Effector memory CD8-positive, alpha-beta T cell (primary cell): Measurements from ENCODE around the gene C1orf50.
A peak's percentile ranks its signal among the peaks of the same experiment; 100 is the strongest.
"Not testable (repeated sequence)": the region's sequence is repeated elsewhere in the genome, so short reads cannot be mapped to it uniquely, and the experiment has no call there.

ENCODE experiments used
- ATAC-seq: fragments of 150-1000 bp; cut with Tn5 transposase; replicated peaks from 2 replicates; pipeline ENCODE4 v1.10.0; 2021; ENCODE audit warnings: mild to moderate bottlenecking, moderate library complexity
- DNase-seq, 3 experiments: peaks; one replicate each; pipeline ENCODE4 v3.0.0; 2021
- H3K27ac Mint-ChIP-seq, 2 donors: one replicate each; pipeline ENCODE4 v1.8.0; 2022; ENCODE audit warnings: mild to moderate bottlenecking in 2 of 2, mixed read lengths in 2 of 2, moderate library complexity in 2 of 2
- H3K27me3 Mint-ChIP-seq, 2 donors: one replicate each; pipeline ENCODE4 v1.8.0; 2022; ENCODE audit warnings: mixed read lengths in 2 of 2
- H3K36me3 Mint-ChIP-seq: one replicate; pipeline ENCODE4 v1.8.0; 2022; ENCODE audit warnings: mild to moderate bottlenecking, moderate library complexity, mixed read lengths; ENCODE audit not compliant: insufficient read depth
- H3K4me1 Mint-ChIP-seq, 2 donors: one replicate each; pipeline ENCODE4 v1.8.0; 2022; ENCODE audit warnings: low read depth in 2 of 2, mixed read lengths in 2 of 2
- H3K4me3 Mint-ChIP-seq, 2 donors: one replicate each; pipeline ENCODE4 v1.8.0; 2022; ENCODE audit warnings: mild to moderate bottlenecking in 2 of 2, mixed read lengths in 2 of 2, moderate library complexity in 2 of 2
- H3K9me3 Mint-ChIP-seq, 2 donors: one replicate each; pipeline ENCODE4 v1.8.0; 2022; ENCODE audit warnings: mixed read lengths in 2 of 2

The C1orf50 gene

DNA sequence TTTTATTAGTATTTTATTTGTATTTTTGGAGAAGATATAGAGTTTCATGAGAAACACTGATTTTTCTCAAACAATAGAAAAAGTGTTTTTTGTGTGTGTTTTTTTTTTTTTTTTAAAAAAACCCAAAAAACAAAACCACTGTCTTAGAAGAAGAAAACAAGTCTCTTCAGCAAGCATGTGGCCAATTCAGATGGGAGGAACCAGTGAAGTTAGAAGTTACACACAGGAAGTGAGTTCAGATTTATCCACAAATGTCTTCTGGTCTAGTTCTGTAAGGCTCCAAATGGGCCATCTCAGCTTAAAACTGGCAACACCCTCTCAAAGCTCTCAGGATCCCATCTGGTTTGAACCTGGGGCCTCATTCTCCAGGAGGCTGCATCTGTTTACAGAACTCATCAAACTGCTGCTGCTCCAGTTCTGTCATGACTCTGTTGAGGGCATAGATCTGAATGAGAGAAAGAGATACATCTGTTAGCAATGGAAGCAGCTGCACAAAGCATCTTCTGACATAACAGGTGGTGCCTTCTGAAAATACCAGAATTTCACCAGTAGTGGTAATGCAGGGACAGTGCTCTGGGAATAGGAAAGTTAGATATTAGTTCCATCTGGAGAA, 40.1 kb downstream of the C1orf50 start:
- no peak for ATAC-seq
- H3K9me3 Mint-ChIP-seq: no peaks in the 10 kb centered on the region
- H3K4me3 Mint-ChIP-seq: no peak overlapping the region
- peaks cover 0 to under 1% of the 10 kb centered on the region in 2 donors for H3K27me3 Mint-ChIP-seq
- H3K27ac Mint-ChIP-seq: peak overlapping the region in 1 of 2 donors; percentile 10
- peaks cover 0 to 4% of the 10 kb centered on the region in 2 donors for H3K4me1 Mint-ChIP-seq
- DNase-seq: no peak
- H3K36me3 Mint-ChIP-seq: peaks cover 9% of the 10 kb centered on the region

GRCh38 chr1:42814815-42815214, 47.8 kb downstream of the C1orf50 start:
- not testable (repeated sequence) for H3K27ac Mint-ChIP-seq, H3K9me3 Mint-ChIP-seq, H3K27me3 Mint-ChIP-seq, H3K36me3 Mint-ChIP-seq, DNase-seq, ATAC-seq, H3K4me3 Mint-ChIP-seq
- peaks cover 12 to 28% of the 10 kb centered on the region in 2 donors for H3K4me1 Mint-ChIP-seq

GRCh38 chr1:42815941-42816584, 49.0 kb downstream of the C1orf50 start:
- H3K27me3 Mint-ChIP-seq: no peaks in the 10 kb centered on the region
- ATAC-seq: no peak
- no peak for DNase-seq

DNA sequence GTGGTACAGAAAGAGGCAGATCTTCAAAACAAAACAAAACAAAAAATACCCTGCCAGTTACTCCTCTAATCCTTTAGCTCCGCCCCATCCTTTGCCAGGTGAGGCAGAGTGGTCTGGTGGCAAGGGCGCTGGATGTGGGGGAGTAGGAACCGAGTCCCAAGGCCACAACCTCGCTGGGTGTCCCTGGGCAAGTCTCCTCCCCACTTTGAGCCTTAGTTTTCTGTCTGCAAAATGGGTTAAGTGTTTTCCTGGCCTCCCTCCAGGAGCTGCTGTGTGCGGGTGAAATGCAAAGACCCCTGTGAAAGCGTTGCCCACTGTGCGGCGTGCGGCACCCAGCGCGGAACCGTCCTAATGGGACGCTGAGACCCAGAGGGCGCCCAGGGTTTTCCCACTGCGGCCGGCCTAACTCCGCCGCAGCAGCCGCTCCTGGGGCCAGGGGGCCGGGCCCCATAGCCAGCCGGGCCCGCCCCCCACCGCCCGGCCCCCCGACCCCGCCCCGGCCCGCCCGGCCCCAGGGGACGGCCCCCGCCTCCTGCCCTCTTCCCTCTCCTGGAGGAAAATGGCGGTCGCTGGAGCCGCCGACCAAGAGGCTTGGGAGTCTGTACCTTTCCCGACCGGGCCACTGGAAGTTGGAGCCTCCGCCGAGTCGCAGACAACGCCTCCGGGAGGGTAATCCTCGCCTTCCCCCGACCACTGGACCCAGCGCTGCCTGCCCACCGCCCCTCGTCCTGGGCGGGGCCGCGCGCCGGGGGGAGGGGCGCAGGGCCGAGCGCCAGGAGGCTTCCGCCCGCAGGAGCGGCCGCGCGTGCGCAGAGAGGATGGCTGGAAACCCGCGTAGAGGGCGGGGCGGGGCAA, 49.8 kb downstream of the C1orf50 start, which contains the start of the genes ERMAP and SVBP:
Gene ERMAP (plus strand): TSS at position 538 of the 855 bp plus-strand sequence. CDS start 13,327 bp downstream, outside the sequence.
Gene SVBP (minus strand): TSS at position 813 of the 855 bp plus-strand sequence. CDS start 853 bp downstream, outside the sequence.
- Mint-ChIP-seq H3K4me3 (peak within 1 kb of the TSS; percentile 76 to 87), H3K27me3 (no peaks in the 10 kb centered on the region), H3K36me3 (no peaks in the 10 kb centered on the region), H3K27ac (peak within 1 kb of the TSS; percentile 74 to 89), H3K9me3 (no peaks in the 10 kb centered on the region), H3K4me1 (peaks cover 12 to 24% of the 10 kb centered on the region in 2 donors)
- ATAC-seq: peak; percentile 84
- DNase-seq: peak; percentile 87 to 91 (median 88)

More at GRCh38 chr1:42815941-42816584, 49.0 kb downstream of the C1orf50 start:
- H3K4me1 Mint-ChIP-seq: peaks cover 12 to 28% of the 10 kb centered on the region in 2 donors
- H3K9me3 Mint-ChIP-seq: no peaks in the 10 kb centered on the region
- H3K27ac Mint-ChIP-seq: peak overlapping the region; percentile 74 to 89
- H3K4me3 Mint-ChIP-seq: peak overlapping the region; percentile 76 to 87
- H3K36me3 Mint-ChIP-seq: no peaks in the 10 kb centered on the region

DNA sequence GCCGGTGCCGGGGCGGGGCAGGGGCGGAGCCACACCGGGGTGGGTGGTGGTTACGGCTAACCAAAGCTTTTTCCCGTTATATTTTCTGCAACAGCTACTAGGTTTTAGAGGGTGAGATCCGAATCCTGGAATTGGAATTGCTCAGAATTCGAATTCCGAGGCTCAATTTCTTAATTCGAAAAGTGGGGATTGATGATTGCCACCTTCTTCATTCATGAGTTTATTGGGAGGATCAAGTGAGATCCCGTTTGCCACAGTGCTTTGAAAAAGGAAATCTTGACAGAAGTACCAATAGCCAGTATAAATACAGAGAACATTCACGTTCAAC, 50.4 kb downstream of the C1orf50 start:
- peaks cover 12 to 24% of the 10 kb centered on the region in 2 donors for H3K4me1 Mint-ChIP-seq
- H3K27me3 Mint-ChIP-seq: no peaks in the 10 kb centered on the region
- no peaks in the 10 kb centered on the region for H3K36me3 Mint-ChIP-seq
- peak overlapping the region; percentile 76 to 87 for H3K4me3 Mint-ChIP-seq
- ATAC-seq: no peak
- peak overlapping the region; percentile 74 to 89 for H3K27ac Mint-ChIP-seq
- DNase-seq: no peak
- no peaks in the 10 kb centered on the region for H3K9me3 Mint-ChIP-seq

DNA sequence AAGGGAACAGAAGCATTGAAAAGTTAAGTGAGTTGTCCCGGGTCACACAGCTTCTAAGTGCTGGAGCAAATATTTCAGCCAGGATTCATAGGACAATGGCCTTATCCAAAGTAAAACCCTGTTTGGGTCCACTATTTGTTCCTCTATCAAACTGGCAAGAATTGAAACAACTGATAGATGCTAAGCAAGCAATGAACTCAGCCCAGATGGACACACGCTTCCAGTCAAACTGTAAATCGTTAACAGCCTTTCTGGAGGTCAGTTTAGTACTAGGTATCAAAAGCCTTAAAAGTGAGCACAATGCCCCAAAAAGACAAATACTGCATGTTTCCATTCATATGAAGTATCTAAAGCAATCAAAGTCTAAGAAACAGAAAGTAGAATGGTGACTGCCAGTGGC, 50.9 kb downstream of the C1orf50 start:
- Mint-ChIP-seq H3K27me3 (no peaks in the 10 kb centered on the region), H3K4me1 (peaks cover 12 to 24% of the 10 kb centered on the region in 2 donors), H3K27ac (no peak overlapping the region), H3K4me3 (peak overlapping the region in 1 of 2 donors; percentile 76), H3K9me3 (no peaks in the 10 kb centered on the region), H3K36me3 (no peaks in the 10 kb centered on the region)
- DNase-seq: no peak
- ATAC-seq: no peak

GRCh38 chr1:42820813-42821212, 53.8 kb downstream of the C1orf50 start:
- H3K9me3 Mint-ChIP-seq: no peaks in the 10 kb centered on the region
- no peaks in the 10 kb centered on the region for H3K27me3 Mint-ChIP-seq
- no peaks in the 10 kb centered on the region for H3K36me3 Mint-ChIP-seq
- peaks cover 12 to 24% of the 10 kb centered on the region in 2 donors for H3K4me1 Mint-ChIP-seq
- no peak overlapping the region for H3K4me3 Mint-ChIP-seq
- DNase-seq: no peak
- ATAC-seq: no peak
- no peak overlapping the region for H3K27ac Mint-ChIP-seq

DNA sequence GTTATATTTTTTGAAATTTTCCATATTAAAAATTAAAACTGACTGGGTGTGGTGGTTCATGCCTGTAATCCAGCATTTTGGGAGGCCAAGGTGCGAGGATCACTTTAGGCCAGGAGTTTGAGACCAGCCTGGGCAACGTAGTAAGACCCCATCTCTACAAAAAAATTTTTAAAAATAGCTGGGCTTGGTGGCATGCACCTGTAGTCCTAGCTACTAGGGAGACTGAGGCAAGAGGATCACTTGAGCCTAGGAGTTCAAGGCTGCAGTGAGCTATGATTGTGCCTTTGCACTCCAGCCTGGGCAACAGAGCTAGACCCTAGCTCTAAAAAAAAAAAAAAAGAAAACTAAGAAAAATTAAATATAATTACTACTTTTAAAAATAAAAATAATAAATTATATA, 54.6 kb downstream of the C1orf50 start:
- no peak overlapping the region for H3K27ac Mint-ChIP-seq
- ATAC-seq (no peak), DNase-seq (no peak)
- no peak overlapping the region for H3K4me3 Mint-ChIP-seq
- no peaks in the 10 kb centered on the region for H3K9me3 Mint-ChIP-seq
- H3K36me3 Mint-ChIP-seq: no peaks in the 10 kb centered on the region
- no peaks in the 10 kb centered on the region for H3K27me3 Mint-ChIP-seq
- peaks cover 4 to 15% of the 10 kb centered on the region in 2 donors for H3K4me1 Mint-ChIP-seq

DNA sequence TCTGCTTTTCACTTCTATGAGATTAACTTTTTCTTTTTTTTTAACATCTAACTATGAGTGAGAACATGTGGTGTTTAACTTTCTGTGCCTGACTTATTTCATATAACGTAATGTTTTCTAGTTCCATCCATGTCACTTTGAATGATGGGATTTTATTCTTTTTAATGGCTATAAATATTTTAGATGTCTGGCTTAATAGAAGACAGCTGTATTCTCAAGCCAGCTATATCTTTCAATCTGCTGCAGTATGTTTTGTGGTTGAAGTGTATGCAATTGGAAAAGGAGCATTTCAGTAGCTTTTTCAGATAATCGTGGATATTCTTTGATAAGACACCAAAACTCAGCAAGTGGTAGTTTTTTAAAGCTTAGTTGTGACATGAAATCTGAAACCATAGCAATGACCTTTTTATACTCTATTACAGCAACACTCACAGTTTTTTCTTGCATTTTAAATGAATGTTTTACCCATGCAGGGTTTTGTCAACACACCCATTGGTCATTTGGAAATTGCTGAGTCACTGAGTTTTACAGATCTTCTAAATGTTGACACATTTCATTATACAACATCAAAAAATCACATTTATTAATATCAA, 55.8 kb downstream of the C1orf50 start:
- no peaks in the 10 kb centered on the region for H3K9me3 Mint-ChIP-seq
- DNase-seq: no peak
- H3K27ac Mint-ChIP-seq: no peak overlapping the region

DNA sequence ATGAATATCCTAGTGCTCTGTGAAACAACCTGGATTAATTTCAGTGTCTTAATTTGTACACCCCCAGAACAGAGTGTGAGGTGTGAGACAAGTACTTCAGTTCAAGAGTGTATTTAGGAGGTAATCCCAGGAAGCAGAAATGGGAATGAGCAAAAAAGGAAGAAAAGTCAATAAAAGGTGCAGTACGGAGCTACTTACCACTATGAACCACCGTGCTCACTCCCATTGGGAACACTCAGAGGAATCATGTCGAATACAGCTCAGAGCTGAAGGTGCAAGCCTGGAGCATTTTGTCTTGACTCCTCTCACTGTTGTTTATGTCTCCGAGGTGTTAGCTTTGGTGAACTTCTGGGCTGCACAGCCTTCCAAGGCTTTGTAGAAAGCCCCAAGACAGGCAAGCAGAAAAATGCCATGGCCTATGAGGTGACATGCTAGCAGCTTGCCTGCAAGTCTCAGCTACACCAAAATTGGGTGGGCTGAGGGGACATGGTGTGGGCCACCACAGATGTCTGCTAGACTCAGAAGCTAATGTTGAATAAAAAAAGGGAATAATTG, 57.5 kb downstream of the C1orf50 start:
- H3K27ac Mint-ChIP-seq: no peak overlapping the region
- H3K27me3 Mint-ChIP-seq: no peaks in the 10 kb centered on the region
- no peak overlapping the region for H3K4me3 Mint-ChIP-seq
- H3K36me3 Mint-ChIP-seq: no peaks in the 10 kb centered on the region
- H3K9me3 Mint-ChIP-seq: no peaks in the 10 kb centered on the region
- ATAC-seq (no peak), DNase-seq (no peak)
- H3K4me1 Mint-ChIP-seq: no peaks in the 10 kb centered on the region

More for the DNA sequence above, 55.8 kb downstream of the C1orf50 start:
- no peaks in the 10 kb centered on the region for H3K36me3 Mint-ChIP-seq
- H3K4me1 Mint-ChIP-seq: peaks cover 2 to 8% of the 10 kb centered on the region in 2 donors
- H3K27me3 Mint-ChIP-seq: no peaks in the 10 kb centered on the region
- H3K4me3 Mint-ChIP-seq: no peak overlapping the region
- no peak for ATAC-seq

DNA sequence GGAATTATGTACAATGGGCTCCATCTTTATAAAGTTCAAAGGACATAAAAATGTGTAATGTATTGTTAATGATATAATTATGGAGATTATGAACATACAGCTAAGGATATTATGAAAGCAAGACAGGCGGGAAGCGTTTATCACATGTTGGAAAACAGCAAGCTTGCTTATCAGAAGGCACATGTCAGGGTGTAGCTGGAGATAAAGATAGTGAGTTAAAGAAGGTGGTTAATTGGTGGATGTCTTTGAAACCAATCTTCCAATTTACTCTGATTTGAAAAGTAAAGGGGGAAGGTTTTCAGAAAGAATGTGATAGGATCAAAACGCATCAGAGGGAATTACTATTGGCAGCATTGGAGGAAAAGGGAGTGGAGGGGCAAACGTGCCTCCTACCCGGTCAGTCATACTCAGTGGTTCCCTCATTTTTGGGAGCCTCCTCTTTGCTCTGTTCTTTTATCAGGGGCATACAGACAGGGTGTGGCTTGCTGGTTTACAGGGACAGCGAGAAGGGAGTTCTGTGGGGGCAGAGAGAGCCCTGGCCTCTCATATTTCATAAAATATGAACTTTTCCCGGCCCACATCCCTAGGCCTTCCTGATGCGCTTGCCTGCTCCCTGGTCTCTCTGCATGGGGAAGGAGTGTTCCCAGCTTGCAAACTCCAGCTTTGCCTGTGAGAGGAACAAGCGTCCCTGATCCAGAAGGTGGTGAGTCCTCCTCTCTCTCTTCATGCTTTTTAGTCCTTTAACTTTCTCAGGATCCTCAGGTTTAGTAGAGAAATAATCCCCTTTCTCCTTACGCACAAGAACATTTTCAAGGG, 58.2 kb downstream of the C1orf50 start:
- no peaks in the 10 kb centered on the region for H3K9me3 Mint-ChIP-seq
- no peaks in the 10 kb centered on the region for H3K4me1 Mint-ChIP-seq
- H3K27me3 Mint-ChIP-seq: no peaks in the 10 kb centered on the region
- ATAC-seq (no peak), DNase-seq (no peak)
- H3K36me3 Mint-ChIP-seq: no peaks in the 10 kb centered on the region
- H3K27ac Mint-ChIP-seq: no peak overlapping the region
- H3K4me3 Mint-ChIP-seq: no peak overlapping the region
